Ovary (tissue), 9 donors: ENCODE data around the gene TMEM259. TPM values are rescaled to one million over a fixed set of nuclear protein-coding genes. Genes with fewer than 3 reads are reported as not detected.

Experiments
- DNase-seq, 5 donors: peaks; one replicate each; pipeline ENCODE4 v3.0.0-alpha.2; 2019 to 2020
- H3K27ac ChIP-seq, 2 donors: fragments of 200-600 bp; one replicate each; pipeline versions ENCODE4 v1.5.1 to v1.8.0; 2019 to 2022
- H3K27me3 ChIP-seq: fragments of 200-600 bp; one replicate; pipeline ENCODE4 v1.8.0; 2022
- H3K36me3 ChIP-seq: fragments of 200-600 bp; sonication (generic); one replicate; pipeline ENCODE4 v1.5.1; 2019
- H3K4me1 ChIP-seq: one replicate; pipeline ENCODE4 v1.8.1; 2013; ENCODE audit warnings: mild to moderate bottlenecking, moderate library complexity; ENCODE audit not compliant: insufficient read depth
- H3K4me3 ChIP-seq: fragments of 200-600 bp; sonication (generic); one replicate; pipeline ENCODE4 v1.5.1; 2017
- H3K9me3 ChIP-seq, 2 donors: fragments of 200-600 bp in 1 of 2; sonication (generic) in 1 of 2; one replicate each; pipeline versions ENCODE4 v1.5.1 to v1.8.1; 2013 to 2019; ENCODE audit warnings: mild to moderate bottlenecking in 1 of 2, moderate library complexity in 1 of 2
- EP300 ChIP-seq: sonication (generic); formaldehyde crosslinking; IDR thresholded peaks from one replicate; pipeline ENCODE4 v1.6.1; 2017; ENCODE audit warnings: antibody characterized with exemption
- POLR2A ChIP-seq: fragments of 450-650 bp; IDR thresholded peaks from one replicate; pipeline ENCODE4 v1.6.1; 2017; ENCODE audit warnings: antibody characterized with exemption, mild to moderate bottlenecking, moderate library complexity
- WGBS, 3 donors: extraction: QIAGEN DNeasy Blood & Tissue Kit in 1 of 3; methylation state at CpG; one replicate each; pipeline versions ENCODE4 v1.1.5 to v1.1.7; 2013 to 2017; 5-methylcytosine and 5-hydroxymethylcytosine counted together
- intact Hi-C, 4 donors: fragments of 100-400 bp; cut with DNase I; formaldehyde crosslinking; loops; one replicate each; pipeline versions ENCODE4 v1.11.0 to v1.15.1; 2022 to 2023
- polyA plus RNA-seq, 2 donors: library from polyadenylated mRNA; stranded (reverse); fragments of 200-250 nt in 1 of 2; fragments of 350-450 nt in 1 of 2; fragmentation: Illumina TruSeq in 1 of 2; extraction: RNeasy Lipid Tissue Mini Kit (QIAGEN cat#74804) in 1 of 2; gene quantifications; one replicate each; pipeline ENCODE4 v1.2.3, GENCODE V29; 2013 to 2014
- total RNA-seq, 7 donors: library from RNA; depleted of rRNA in 2 of 7; stranded (reverse); fragments of >200 nt in 2 of 7; fragmentation: NEBNext Ultra II Directional in 3 of 7; extraction: Animal tissue kit (Norgen Biotek cat#: 25700) in 3 of 7; gene quantifications; one replicate each; pipeline versions ENCODE4 v1.1.0 to v1.2.4, GENCODE V29; 2016 to 2023
- TF ChIP-seq, protein P1 (sequence below), 3 donors: fragments of 450-650 bp in 2 of 3; fragments of 200-600 bp in 1 of 3; IDR thresholded peaks; one replicate each; pipeline versions ENCODE4 v1.5.1 to v1.8.0; 2016 to 2022; ENCODE audit warnings: antibody characterized with exemption in 3 of 3, mild to moderate bottlenecking in 1 of 3
- donor health status: DM: no; HTN: no; CAD: no; lungs with moderate emphysema.
- donor health status: DM: no; HTN: no; CAD: no.
- donor health status: Bipolar disorder and iron deficiency.
- donor health status: DM: yes; HTN: yes; CAD: no.
- donor health status: DM: no; HTN: no; CAD: no.
- donor health status: DM: yes; HTN: yes; CAD: no.

Gene TMEM259
- total and polyA plus RNA-seq, 9 donors = 26.0 to 196 (median 127) TPM

DNA sequence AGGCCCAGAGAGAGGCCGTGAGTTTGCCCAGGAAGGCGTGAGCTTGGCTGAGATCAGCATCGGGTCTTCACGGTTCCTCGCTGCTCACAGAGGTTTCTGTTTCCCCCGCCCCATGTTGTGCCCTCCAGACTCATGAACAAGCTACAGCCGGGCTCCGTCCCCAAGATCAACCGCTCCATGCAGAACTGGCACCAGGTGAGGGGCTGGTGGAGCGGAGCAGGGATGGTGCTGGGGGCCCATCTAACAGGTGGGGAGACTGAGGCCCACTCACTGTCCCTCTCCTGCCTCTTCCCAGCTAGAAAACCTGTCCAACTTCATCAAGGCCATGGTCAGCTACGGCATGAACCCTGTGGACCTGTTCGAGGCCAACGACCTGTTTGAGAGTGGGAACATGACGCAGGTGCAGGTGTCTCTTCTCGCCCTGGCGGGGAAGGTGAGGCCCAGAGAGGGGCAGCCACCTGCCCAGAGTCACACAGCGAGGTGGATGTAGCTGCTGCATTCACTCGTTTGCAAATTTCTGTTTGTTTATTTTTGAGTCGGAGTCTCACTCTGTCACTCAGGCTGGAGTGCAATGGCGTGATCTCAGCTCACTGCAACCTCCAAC is 11.4 kb upstream of the TMEM259 start:
- Histone ChIP-seq H3K27me3 (no peaks in the 10 kb centered on the region), H3K9me3 (no peaks in the 10 kb centered on the region), H3K4me3 (no peak overlapping the region), H3K36me3 (no peaks in the 10 kb centered on the region), H3K27ac (no peak overlapping the region), H3K4me1 (peaks cover 4% of the 10 kb centered on the region)
- no peak for DNase-seq
- 84 to 85% (median 84%) methylated on average over 20 of the region's 20 CpGs for WGBS, 3 donors
- TF ChIP-seq POLR2A = no peak
- TF ChIP-seq, protein P1, sequence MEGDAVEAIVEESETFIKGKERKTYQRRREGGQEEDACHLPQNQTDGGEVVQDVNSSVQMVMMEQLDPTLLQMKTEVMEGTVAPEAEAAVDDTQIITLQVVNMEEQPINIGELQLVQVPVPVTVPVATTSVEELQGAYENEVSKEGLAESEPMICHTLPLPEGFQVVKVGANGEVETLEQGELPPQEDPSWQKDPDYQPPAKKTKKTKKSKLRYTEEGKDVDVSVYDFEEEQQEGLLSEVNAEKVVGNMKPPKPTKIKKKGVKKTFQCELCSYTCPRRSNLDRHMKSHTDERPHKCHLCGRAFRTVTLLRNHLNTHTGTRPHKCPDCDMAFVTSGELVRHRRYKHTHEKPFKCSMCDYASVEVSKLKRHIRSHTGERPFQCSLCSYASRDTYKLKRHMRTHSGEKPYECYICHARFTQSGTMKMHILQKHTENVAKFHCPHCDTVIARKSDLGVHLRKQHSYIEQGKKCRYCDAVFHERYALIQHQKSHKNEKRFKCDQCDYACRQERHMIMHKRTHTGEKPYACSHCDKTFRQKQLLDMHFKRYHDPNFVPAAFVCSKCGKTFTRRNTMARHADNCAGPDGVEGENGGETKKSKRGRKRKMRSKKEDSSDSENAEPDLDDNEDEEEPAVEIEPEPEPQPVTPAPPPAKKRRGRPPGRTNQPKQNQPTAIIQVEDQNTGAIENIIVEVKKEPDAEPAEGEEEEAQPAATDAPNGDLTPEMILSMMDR (IDR thresholded peaks at IDR 0.05) = no peak
- no peak for TF ChIP-seq EP300
- intact Hi-C loops = no loop called here

DNA sequence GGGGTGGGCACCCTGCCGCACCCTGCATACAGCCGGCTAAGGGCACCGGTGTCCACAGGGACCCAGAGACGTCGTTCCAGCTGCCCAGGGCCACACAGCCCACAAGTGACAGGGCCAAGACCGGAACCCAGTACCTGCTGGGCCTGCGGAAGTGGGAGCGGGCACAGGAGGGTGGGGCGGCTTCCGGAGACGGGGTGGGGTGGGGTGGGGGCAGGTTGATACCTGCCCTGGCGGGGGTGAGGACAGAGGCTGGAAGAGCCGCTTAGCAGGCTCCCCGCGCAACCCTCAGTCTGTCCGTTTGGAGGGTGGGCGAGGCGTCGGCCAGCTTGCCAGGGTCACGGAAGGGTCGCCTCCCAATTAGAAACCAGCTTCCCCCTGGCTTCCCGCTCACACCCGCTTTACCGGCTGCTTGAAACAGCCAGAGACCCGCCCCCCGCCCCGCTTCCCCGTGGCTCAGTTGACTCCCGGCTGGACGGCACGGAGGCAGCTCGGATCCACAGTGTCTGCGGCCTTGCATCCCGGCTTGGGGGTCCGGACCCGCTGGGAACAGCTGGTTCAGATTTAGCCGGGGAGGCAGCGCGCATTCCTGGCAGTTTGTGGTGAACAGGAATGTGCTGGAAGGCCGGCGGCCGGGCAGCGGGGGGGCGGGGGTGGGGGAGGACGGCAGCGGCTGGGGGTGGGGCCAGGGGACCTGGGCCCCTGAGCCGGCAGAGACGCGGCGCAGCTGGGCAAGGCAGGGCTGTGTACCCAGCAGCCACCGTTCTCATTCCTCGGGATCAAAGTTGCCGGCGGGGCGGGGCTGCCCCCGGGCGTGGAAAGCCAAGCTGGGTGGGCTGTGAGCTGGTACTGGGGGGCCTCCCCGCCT is 7.4 kb upstream of the TMEM259 start:
- intact Hi-C loops = loop anchor here in 2 of 4 donors (5.0 to 10.0 kb wide), 2 partner anchors 69 to 217 kb away; partner anchors contain the start of genes ATP5F1D (in 1 of the 2), MIDN (in 1 of the 2) and POLR2E (in 1 of the 2)
- DNase-seq = peak; percentile 83 to 92 (median 87)
- H3K9me3 ChIP-seq = no peaks in the 10 kb centered on the region
- peaks cover 8% of the 10 kb centered on the region for H3K4me1 ChIP-seq
- H3K27ac ChIP-seq = peak overlapping the region; percentile 87 to 95
- 1 to 3% (median 1%) methylated on average over 37 to 58 of the region's 58 CpGs for WGBS, 3 donors
- peak overlapping the region; percentile 83 for H3K4me3 ChIP-seq
- no peaks in the 10 kb centered on the region for H3K36me3 ChIP-seq
- H3K27me3 ChIP-seq = no peaks in the 10 kb centered on the region
- TF ChIP-seq EP300 = no peak
- TF ChIP-seq, protein P1 (IDR thresholded peaks at IDR 0.05) = no peak

DNA sequence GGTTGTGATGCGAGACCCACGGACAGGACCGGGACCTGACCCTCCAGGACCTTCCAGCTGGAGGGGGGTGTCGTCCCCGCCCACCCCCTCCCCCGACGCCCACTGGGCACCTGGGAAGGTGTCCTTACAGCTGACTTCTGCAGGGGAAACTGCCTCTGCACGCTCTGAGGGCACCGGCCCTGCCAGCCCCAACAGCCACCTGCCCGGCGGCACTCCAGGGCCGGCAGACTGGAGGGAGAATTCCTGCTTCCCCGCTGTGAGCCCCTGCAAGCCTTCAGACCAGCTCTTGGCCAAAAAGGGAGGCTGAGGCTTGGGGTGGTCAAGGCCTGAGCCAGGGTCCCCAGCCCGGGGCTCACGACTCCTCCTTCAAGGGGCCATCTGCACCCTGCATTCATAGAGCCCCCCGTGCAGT is 6.7 kb upstream of the TMEM259 start:
- intact Hi-C loops = loop anchor here in 2 of 4 donors (5.0 to 10.0 kb wide), 2 partner anchors 70 to 217 kb away; partner anchors contain the start of genes ATP5F1D (in 1 of the 2), MIDN (in 1 of the 2) and POLR2E (in 1 of the 2)
- Histone ChIP-seq H3K4me3 (peak overlapping the region; percentile 83), H3K9me3 (no peaks in the 10 kb centered on the region), H3K27me3 (no peaks in the 10 kb centered on the region), H3K4me1 (peaks cover 8% of the 10 kb centered on the region), H3K27ac (peak overlapping the region; percentile 87 to 95), H3K36me3 (no peaks in the 10 kb centered on the region)
- no peak for TF ChIP-seq POLR2A
- TF ChIP-seq EP300 = no peak
- TF ChIP-seq, protein P1 (IDR thresholded peaks at IDR 0.05) = no peak
- 1 to 4% (median 2%) methylated on average over 15 to 16 of the region's 16 CpGs for WGBS, 3 donors
- peak in 1 of 5 donors; percentile 60 for DNase-seq

DNA sequence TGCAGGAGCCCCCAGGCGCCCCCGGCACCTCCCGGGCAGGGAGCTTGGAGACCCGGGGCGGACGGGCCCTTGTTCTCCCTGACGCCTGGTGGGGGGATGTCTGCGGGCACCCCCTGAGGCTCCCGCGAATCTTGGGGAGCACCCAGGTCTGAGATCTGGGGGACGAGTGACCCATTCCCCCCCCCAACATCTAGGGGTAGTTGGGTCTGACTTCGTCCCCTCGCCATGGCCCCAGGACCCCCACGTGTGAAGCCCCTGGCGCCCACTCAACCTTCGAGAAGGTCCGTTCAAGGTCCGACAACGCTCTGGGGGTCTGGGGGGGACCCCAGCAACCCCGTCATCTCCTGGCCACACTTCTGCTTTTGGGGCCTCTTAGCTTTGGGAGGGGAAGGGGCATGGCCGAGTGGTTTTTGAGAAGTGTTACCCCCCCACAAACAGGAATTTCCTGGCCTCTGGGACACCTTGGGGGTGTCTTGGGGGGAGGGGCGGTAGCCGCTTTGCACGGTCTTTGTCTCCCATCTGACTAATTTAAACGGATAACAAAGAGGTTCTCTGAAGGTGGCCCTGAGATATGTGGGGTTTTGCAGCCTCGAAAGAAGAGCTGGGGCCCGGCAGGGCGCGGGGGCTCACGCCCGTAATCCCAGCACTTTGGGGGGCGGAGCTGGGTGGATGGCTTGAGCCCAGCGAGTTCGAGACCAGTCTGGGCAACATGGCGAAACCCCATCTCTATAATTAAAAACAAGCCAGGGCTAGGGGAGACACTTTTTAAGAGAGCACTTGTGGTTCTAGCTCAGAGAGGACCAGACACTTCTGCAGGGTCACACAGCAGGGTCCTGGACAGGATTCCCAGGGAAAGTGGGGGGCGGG is 6.1 kb upstream of the TMEM259 start:
- Histone ChIP-seq H3K9me3 (no peaks in the 10 kb centered on the region), H3K4me1 (peaks cover 8% of the 10 kb centered on the region), H3K27ac (peak overlapping the region; percentile 87 to 95), H3K27me3 (no peaks in the 10 kb centered on the region), H3K4me3 (peak overlapping the region; percentile 83), H3K36me3 (no peaks in the 10 kb centered on the region)
- DNase-seq = peak in 2 of 5 donors; percentile 50 to 61
- intact Hi-C loops = loop anchor here in 2 of 4 donors (5.0 to 10.0 kb wide), 2 partner anchors 70 to 218 kb away; partner anchors contain the start of genes ATP5F1D (in 1 of the 2), MIDN (in 1 of the 2) and POLR2E (in 1 of the 2)
- TF ChIP-seq EP300 = no peak
- no peak for TF ChIP-seq POLR2A
- TF ChIP-seq, protein P1 (IDR thresholded peaks at IDR 0.05) = no peak
- WGBS, 3 donors = 1 to 2% (median 1%) methylated on average over 31 to 36 of the region's 36 CpGs
